NCI-H748 (cell line): ENCODE measurements around the gene MINDY1.
A peak's percentile ranks its signal among the peaks of the same experiment; 100 is the strongest.

Source experiments
- DNase-seq: peaks from one replicate; lab custom pipeline; 2025; ENCODE audit not compliant: unreplicated experiment; lab: John Stamatoyannopoulos, UW

The MINDY1 gene

DNA sequence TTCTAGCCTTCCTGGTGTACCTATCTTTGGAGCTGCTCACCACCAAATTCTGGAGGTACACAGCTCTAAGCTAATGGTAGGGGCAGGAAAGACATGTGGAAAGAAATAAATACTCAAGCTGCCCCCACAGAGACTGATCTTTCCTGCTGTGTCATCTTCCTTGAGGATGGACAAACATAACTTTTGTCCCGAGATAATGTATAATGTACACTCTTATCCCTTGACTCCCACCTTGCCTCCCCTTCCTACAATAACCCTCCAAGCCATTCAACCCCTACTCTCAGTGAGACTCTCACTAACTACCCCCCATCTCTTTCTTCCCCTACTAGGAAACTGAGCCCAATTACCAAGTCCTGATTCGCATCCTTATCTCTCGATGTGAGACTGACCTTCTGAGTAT is 12.5 kb downstream of the MINDY1 start:
- no peak for DNase-seq

DNA sequence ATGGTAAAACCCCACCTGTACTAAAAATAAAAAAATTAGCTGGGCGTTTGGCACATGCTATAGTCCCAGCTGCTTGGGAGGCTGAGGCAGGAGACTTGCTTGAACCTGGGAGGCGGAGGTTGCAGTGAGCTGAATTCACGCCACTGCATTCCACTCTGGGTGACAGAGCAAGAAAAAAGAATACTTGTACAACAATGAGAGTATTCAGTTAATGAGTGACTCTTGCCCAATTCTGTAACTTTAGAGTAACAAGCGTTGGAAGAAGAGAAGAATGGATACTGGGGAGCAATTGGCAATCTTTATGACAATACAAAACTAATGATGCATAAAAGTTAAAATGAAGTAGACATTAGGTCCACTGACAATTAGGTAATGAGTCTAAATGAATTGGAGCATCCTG is 14.1 kb downstream of the MINDY1 start:
- DNase-seq = no peak

DNA sequence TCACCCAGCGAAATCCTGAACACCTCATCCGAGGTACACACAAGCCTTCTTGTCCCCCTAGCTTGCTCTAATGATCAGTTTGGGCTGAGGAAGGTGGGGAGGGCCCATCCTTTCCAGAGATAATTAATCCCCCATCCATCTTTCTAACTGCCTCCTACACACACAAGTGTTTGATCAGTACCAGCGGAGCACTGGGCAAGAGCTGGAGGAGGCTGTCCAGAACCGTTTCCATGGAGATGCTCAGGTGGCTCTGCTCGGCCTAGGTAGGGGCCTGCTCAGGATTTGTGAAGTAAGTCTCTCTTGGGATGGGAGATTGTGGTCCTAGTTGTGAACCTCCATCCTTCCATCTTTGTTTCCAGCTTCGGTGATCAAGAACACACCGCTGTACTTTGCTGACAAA is 18.8 kb downstream of the MINDY1 start:
- peak; percentile 11 for DNase-seq

DNA sequence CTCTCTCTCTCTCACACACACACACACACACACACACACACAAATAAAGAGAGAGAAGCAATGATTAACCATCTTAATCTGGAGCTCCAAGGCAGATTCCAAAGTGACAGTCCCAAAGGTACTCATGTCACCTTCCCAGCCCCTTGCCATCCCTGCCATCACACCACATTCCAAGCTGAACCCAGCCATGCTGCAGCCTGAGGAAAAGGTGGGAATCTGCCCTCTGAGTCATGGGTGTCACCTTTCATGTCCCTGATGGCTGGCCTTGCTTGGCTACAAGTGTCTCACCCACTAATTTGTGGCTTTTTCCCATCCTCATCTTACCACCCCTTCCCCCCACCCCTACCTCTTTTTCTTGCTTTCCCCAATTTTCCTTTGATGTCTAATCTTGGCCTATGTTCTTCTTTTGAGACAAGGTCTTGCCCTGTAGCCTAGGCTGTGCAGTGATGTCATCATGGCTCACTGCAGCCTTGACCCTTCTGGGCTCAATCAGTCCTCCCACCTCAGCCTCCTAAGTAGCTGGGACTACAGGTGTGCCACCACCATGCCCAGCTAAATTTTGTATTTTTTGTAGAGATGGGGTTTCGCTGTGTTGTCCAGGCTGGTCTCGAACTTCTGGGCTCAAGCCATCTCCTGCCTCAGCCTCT is 21.4 kb downstream of the MINDY1 start:
- DNase-seq = no peak

DNA sequence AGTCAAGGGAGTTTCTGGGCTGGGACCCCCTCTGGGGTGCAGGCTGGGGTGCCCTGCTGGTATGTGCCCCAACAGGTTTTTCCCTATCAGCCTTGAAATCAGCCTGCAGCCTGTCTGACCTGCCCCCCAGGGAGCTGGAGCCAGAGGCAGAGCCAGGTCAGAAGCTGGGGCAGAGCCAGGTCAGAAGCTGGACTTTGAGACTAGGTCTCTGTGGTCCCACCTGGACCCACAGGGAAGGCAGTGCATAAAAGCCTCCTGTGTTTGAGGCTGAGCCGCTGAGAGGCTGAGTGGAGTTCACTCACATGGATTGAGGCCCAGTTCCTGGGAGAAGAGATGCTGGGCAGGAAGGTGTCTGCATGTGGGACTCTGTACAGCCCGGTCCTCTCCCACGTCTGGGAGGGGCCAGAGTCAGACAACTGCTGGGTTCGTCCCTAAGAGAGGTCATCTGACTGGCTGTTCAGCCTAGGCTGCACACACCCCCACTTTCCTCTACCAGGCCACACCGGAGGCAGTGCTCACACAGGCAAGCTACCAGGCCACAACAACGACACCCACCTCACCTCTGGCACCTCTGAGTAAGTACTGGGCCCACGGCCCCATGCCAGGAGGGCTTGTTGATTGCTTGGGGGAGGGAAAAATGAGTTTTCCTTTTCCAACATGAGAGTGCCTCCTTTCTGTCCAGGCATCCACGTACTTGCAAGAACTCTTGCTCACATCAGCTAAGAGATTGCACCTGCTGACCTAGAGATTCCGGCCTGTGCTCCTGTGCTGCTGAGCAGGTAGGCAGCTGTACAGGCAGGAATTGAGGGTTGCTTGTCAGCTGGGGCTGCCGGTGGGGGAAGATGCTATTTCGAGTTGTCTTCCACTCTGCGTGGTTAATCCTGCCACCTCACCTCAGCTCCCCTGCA is 24.6 kb downstream of the MINDY1 start, which contains the start of gene ANXA9:
Gene ANXA9 (plus strand): TSS at position 488 of the 908 bp plus-strand sequence. CDS start 814 bp downstream, outside the sequence.
- DNase-seq = no peak

DNA sequence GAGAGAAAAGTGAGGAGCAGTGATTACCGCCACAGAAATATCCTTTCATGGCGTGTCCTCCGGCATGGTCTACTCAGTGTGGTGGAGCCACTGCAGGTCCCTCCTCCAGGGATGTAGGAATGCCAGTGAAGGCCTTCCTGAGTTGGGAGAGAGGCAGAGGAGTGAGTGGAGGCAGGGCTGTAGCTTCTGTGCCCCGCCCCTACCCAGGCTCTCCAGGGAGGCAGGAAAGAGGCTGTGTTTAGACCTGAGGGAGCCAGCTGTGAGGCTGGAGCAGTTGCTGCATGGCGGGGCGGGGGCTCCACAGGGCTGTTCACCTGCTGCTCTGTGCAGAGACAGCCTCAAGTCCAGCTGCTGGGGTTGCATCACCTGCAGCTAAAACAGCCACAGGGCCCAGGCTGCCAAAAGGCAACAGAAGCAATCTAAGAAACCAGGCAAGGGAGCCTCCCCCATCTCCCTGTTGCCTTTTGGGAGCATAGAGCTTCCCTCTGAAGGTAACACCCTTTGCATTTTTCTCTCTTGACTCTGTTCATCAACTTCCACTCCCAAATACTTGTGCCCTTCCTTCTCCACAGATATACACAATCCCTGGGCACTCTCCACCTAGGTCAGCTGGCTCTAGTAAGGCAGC is 25.4 kb downstream of the MINDY1 start:
- peak; percentile 58 for DNase-seq

DNA sequence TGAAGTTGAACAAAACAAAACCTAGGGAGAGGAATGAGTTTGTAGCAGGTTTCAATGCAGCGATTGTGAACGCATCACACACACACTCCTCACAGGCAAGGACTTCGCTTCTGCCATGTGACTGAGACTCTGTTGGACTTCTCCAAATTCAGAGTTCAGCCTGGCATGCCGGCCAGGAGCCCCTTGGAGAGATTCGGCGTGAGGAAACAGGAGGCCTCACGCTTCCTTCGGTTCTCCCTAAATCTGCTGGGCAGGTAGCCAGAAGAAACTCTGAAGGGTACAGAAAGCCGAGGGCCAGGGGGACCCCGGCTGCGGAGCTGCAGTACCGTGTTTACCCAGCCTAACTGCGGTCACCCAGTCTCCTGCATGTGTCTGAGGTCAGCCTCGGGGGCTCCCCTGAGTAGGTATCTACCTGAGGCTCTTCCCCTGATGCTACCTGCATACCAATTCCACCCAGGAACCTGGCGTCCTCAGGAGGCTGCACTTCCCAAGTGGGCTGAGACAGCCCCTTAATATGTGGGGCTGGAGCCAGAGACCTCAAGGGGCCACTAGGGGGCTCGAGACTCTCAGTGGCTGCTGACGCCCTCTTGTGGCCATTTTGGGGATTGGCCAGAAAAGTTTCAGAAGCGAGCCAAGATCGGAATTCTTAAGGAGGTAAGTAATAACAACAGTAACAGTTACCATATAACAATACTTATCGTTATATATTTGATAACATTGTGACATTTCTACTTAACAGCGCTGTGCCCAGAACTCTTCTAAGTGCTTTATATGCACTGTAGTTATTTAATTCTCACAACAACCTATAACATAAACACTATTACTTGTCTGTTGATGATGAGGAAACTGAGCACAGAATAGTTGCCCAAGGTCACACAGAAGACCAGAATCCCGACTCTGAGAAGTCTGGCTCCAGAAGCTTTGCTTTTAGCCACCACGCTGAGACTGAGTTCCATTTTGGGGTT is 27.3 kb downstream of the MINDY1 start:
- DNase-seq = peak; percentile 85

DNA sequence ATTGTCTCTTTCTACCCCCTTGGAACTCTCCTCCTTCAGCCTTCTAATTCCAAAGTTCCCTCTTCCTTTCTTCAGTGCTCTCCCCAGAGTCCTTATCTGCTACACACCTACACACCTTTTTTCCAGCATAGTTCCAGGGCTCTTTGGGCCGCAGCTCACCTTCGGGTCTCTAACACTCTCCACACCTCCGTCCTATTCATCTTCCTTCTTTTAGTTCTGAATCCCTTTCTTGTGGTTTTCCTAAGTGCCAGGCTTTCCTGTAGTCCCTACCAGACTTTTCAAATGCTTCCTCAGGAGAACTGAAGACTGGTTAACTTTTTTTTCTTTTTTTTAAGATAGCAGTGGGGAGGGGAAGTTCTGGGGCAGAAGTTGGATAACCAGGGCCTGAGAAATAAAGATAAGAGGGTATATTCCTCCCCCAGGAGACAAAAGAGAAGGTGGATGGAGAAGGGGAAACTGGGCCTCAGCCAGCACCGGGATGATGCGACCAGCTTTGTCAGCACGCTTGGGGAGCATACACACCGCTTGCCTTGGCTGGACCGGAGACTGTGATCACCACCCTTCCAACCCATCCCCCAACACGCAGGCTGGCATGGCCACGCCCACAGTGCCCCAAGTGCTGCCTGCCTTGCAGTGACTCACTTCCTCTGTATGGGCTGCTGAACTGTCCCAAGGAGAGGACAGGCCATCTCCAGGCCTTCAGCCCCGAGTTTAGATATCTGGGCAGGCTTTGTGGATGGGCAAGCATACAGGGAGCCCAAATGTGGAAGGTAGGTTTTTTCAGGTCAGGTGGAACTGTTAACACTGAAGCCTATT is 29.6 kb downstream of the MINDY1 start:
- DNase-seq = no peak

DNA sequence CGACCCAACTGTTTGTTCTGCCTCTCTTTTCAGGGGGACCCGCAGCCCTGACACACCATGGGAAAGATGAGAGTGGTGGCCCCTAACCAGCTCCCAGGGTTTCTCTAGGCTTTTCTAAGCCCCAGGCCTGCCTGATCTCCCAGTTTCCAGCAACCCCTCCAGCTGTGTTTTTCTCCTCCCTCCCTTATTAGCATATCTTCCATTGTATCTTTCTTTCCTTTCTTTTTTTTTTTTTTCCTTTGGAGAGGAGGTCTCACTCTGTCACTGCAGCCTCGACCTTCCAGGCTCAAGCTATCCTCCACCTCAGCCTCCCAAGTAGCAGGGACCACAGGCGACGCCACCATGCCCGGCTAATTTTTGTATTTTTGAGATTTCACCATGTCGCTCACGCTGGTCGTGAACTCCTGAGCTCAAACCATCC is 30.3 kb downstream of the MINDY1 start:
- no peak for DNase-seq

DNA sequence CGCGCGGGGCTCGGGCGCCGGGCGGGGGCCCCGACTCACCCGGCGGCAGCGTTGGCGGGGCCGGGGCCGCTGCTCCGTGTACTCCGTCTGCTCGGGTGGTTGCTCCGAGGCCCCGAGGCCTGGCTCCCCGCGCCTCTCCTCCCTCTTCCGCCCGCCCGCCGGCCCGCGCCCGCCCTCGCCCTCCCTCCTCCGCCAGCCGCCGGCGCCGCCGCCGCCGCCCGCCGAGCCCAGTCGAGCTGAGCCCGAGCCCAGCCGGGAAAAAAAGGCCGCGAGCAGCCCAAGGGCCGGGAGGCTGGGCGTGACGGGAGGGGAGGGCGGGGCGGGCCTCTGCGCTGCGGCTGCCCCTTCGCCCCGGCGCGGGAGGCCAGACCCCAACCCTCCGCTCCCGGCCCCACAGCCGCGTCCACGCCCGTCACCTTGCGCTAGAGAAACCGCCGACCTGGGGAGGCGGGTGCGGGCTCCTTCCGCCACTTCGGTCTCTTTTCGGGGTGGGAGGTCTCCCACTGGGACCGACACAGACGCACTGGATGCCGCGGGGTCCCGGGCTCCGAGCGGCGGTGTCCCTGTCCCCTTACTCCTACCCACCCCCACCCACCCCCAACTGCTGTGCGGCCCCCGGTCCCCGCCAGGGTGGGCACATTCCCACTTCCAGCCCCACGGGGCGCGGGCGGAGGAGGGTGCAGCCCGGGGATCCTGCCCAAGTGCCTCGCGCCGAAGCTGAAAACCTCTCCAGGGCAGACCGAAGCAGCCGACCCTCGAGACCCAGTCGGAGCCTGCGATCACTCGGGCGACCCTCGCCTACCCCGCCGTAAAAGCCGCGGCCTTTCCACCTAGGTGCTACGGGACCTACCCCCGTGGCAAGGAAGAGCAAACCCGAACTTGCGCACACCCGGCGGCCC is 31.9 kb downstream of the MINDY1 start, which contains the start of gene CERS2:
Gene CERS2 (minus strand): TSS at position 256 of the 899 bp plus-strand sequence. CDS start 5,745 bp downstream, outside the sequence.
- peak; percentile 87 for DNase-seq

DNA sequence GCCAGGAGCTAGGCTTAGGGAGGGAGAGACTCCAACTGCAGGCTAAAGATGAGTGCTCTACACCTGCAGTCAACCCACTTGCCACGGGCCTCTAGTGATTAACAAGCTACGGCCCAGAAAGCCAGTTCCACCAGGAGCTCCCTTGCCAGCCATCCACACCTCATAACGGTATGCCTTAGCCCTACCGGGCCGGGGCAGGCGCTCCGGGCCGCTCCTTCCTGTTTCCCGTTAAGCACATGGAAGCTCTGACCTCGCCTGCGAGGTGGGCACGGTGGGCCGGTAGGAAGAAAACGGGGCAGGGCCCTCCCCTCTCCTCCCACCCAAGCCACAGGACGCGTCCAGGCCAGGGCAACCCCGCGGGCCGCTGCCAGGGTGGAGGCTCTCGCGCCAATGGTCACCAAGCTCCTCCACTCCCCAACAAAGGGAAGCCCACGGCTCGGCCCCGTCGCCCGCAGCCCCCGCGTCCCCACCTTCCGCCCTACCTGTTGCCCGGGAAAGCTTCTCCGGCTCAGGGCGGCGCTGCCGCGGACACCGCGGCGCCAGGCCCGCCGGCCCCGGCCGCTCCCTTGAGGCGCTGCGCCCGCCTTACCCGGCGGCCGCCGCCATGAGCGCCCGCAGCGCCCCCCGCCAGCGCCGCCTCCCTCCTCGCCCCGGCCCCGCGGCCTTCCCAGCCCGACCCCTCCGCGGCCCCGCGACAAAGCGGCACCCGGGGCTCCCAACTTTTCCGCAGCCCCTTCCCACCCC is 32.7 kb downstream of the MINDY1 start:
- DNase-seq = peak; percentile 51

DNA sequence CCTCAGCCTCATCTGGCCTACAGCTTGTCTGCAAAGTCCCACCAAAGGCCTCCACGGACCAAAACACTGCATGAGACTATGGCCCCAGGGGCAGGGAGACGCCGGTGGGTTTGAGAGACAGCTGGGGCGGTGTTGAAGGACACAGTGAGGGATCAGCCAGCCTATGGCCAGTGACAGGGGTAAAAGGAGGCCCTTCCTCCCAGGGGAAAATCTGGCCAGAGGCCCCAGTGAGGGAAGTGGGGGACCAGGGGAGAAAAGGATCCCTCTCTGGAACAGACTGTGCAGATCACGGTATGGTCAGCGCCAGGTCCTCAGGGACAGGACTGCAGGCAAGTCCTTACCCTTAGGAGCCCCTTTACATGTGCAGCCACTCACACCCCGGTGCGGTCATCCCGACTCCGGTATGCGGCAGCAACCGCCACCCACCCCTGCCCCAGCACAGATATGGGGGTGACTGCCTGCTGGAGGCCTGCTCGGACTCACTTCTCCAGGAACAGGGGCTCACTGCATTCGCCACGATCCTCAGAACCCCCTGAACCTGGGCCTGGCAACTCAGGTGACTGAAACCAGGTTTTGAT is 33.4 kb downstream of the MINDY1 start:
- DNase-seq = no peak

DNA sequence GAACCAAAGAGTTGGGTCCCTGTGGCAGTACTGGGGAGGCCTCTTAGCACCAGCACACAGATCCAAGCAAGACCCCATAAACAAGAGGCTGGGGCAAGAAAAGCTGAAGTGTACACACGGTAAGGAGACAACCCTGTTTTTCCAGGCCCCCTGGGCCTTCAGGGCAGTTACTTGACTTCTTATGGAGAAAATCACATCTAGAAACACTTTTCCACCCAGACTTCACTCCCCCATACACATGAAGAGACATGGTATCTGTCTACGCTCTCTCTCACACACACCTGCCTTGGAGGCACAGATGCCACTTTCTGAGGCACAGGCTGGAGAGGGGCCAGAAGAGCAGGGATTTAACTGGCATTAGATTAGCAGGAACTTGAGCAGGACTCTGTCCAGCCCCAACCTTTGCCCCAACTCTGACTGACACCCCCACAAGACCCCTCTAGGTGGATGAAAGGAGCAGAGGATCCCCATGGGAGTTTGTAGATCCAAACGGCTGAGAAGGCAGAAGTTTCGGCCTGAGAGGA is 34.2 kb downstream of the MINDY1 start:
- DNase-seq = no peak

DNA sequence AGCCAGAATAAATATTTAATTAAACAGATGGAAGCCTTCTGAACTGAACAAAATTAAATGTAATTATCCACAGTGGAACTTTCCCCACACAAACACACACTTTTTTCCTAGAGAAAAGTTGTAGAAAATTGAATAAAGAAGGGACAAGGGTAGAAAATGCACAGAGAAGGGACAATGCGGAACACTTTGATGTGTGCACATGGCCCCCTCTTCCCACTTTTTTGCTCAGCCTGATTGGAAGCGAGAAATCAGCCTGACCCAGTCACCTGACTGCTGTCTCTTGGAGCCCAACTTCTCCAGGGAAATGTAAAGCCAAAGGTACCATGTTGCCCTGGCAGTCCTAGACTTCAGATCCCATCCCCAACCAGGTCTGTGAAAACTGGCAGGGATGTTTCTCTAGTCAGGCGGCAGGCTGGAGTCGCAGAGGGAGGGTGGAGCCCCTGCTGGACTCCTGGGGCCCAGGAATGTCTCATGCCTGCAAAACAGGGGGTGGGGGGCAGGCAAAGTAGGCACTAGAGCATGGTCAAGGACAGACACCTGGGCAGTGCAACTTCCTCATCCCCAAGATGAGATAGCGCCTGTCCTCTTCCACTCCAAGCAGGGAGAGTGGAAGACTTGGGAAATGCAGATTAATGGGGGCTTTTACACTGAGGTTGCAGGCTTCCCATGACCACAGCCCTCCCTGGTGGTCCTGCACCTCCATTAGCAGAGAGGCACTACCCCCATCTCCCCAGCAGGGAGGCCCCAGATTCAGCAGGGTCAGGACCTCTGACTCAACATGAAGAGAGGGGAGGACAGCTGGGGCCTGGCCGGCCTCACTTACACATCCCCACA is 34.9 kb downstream of the MINDY1 start:
- no peak for DNase-seq

DNA sequence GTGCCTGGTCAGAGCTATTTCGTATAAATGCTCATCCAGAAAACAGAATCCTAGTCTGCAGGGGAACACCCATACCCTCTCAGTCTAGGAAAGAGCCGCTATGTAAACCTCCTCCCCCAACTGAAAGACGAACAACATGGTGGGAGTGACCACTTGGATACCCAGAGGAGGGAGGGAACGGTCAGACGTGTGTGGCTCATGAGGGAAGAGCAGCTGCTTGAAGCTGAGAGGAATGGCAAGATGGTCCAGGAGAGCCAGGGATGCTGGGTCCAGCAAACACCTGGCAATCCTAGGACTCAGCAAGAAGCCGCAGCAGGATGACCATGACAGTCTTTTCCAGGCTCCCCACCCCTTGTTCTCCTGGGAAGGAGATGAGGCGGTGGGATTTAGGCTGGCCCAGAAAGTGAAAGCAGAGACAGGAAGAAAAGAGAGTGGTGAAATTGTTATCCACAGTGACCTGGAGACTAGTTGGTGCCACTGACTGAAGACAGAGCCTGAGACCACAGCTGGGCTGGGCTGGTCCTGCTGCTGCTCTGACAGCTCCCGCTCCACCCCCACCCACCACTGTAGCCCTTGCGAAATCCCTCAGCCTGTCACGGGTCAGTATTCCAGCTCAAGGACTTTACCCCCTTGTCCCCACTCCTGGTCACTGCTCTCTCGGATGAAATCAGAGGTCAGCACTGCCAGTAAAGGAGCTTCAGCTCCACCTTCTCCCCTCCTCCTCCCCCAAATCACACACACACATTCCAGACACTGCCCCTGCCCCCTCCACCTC is 35.7 kb downstream of the MINDY1 start:
- DNase-seq = no peak

DNA sequence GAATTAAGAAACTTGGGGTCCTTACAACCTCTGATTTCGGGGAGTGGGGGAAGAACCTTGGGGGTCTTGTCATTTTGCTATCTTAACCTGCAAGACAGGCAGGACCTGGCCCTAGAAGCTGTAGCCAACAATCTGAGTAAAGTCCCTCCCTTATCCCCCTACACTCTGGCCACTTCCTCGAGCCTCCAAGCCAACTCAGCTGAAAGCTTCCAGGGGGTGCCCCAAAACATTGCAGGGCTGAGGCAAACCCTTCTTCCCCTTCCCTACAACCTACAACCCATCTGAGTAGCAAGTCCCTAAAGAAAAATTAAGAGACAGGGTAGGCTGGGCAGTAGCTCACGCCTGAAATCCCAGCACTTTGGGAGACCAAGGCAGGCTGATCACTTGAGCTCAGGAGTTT is 37.1 kb downstream of the MINDY1 start:
- no peak for DNase-seq
